ENCODE results near the gene BMP2K.
"Not testable (repeated sequence)": the region's sequence is repeated elsewhere in the genome, so short reads cannot be mapped to it uniquely, and the experiment has no call there.

Gene BMP2K

DNA sequence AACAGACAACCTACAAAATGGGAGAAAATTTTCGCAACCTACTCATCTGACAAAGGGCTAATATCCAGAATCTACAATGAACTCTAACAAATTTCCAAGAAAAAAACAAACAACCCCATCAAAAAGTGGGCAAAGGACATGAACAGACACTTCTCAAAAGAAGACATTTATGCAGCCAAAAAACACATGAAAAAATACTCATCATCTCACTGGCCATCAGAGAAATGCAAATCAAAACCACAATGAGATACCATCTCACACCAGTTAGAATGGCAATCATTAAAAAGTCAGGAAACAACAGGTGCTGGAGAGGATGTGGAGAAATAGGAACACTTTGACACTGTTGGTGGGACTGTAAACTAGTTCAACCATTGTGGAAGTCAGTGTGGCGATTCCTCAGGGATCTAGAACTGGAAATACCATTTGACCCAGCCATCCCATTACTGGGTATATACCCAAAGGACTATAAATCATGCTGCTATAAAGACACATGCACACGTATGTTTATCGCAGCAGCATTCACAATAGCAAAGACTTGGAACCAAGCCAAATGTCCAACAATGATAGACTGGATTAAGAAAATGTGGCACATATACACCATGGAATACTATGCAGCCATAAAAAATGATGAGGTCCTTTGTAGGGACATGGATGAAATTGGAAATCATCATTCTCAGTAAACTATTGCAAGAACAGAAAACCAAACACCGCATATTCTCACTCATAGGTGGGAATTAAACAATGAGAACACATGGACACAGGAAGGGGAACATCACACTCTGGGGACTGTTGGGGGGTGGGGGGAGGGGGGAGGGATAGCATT is 19.7 kb downstream of the BMP2K start:
- DNase-seq, result not testable (repeated sequence)

GRCh38 chr4:78796526-78796925 is 20.4 kb downstream of the BMP2K start:
- DNase-seq, result no peak

DNA sequence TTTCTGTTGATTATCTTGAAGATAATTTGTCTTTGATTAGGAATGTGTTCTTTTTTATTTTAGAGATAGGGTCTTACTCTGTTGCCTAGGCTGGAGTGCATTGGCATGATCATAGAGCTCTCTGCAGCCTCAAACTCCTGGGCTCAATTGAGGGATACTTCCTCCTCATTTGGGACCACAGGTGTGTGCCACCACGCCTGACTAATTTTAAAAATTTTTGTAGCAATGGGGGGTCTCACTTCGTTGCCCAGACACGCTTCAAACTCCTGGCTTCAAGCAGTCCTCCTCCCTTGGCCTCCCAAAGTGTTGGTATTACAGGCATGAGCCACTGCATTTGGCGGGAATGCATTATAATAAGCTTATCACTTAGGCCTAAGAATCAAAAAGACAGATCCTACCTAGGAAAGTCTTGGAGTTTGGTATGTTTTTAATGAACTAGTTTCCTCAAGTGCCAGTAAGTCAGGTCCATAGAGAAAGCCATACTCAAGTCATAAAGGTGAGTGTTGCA is 21.7 kb downstream of the BMP2K start:
- DNase-seq, result no peak

DNA sequence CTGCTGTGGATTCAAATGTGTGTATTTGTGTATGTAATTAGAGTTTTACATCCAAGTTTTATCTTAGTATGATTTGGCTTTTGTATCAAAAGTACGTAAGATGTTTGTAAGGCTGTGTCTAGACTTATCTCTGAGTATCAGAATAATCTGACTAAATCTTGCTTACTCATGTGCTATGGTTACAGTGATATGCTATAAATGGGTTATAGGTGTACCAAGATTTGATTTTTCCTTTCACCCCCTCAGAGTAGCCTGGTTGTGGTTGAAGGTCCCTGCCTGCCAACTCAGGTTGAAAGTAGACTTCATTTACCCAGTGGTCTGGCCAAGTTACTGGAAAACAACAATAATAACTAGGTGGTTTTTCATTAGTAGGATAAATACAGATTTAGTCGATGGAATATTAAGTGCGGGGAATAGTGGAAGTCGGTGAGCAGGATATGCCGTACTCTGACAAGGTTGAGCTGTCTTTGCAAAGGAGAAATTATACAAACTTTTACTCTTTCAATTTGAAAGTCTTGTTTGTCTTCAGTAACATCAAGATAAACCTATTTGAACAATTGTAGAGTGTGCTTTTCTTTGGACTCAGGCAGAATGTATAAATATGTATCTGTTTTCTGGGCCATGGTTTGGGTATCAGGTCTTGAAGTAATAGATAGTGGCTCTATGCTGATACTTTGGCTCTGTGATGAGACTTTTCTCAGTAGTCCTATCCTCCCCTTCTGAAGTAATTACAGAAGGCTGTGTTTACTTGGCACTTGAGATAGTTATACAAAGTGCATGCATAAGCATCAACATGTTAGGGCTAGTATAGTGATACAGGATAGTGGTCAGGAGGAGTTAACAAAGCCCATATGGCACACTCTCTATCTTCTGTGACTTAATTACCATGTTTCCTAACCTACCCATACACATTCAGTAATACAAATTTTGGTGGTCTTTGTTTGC is 23.7 kb downstream of the BMP2K start:
- no peak for DNase-seq

DNA sequence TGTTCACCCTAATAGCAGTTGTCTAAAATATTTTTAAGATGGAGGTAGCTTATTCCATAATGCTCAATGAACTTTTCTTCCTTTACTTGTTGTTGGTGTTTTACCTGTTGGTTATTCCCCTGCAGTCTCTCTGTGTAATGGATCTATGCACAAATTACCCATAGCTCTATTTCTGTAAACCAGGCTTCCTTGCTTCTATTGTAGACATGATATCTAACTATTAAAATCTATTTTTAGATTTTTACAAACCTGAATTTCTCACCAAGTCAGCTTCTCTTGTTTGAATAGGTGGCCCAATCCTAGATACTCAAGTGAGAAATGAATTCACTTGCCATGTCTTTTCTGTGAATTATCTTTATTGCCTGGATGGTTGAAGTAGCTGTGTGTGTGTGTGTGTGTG is 24.8 kb downstream of the BMP2K start:
- DNase-seq, result no peak

- DNase-seq, result no peak
Observed at GRCh38 chr4:78803983-78804382, 27.8 kb downstream of the BMP2K start.

DNA sequence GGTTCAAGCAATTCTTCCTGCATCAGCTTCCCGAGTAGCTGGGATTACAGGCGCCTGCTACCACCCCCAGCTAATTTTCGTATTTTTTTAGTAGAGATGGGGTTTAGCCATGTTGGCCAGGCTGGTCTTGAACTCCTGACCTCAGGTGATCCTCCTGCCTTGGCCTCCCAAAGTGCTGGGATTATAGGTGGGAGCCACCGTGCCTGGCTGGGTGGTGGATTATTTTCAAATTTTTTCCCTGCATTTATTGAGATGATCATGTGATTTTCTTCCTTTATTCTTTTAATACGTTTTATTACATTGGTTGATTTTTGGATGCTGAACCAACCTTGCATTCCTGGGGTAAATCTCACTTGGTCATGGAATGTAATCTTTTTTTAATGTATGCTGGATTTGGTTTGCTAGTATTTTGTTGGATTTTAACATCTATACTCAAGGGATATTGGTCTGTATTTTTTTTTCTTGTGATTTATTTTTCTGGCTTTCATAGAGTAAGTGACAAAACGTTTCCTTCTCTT is 30.9 kb downstream of the BMP2K start:
- DNase-seq, result no peak

DNA sequence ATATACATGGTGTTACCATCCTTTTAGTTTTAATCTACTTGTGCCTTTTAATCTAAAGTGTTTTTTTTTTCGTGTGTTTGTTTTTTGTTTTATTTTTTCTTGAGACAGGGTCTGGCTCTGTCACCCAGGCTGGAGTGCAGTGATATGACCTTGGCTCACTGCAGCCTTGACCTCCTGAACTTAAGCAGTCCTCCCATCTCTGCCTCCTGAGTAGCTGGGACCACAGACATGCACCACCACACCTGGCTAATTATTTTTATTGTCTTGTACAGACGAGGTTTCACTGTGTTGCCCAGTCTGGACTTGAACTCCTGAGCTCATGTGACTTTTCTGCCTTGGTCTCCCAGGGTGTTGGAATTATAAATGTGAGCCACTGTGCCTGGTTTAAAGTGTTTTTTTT is 33.1 kb downstream of the BMP2K start:
- DNase-seq, result no peak

DNA sequence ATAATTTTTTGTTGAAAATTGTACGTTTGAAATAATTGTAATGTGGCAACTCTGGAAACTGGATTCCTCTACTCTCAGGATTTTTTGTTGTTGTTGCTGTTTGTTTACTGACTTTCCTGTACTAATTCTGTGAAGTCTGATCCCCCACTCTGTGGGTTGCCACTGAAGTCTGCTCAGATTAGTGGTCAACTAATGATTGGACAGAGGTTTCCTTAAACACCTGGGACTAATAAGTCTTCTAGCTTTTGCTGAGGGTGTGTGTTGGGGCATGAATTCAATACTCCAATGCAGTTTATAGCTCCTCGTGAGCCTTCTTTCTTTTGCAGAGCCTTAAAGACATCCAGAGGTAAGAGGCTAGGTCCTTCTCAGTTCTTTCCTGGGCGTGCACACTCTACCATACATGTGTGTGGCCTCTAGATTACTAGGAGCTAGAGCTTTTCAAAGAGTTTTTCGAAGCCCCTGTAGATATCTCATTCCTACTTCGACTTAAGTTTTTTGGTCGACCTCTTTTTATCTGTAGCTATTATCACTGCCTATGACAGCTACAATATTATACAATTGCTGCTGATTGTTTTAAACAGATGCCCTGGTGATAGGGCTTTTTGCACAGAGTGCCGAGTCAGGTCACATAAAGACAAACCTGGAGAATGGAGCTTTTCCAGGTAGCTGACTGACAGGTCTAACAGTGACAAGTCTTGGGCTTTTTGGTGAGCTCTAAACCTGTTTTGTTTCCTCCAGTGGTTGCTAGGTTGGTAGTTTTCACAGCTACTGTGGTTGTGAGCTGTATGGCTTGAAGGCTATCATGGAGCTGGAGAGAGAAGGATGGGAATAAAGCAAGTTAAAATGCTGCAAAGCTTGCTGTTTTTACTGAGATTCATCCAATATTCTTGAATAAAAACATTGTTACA is 34.0 kb downstream of the BMP2K start:
- peak; percentile 56 for DNase-seq

DNA sequence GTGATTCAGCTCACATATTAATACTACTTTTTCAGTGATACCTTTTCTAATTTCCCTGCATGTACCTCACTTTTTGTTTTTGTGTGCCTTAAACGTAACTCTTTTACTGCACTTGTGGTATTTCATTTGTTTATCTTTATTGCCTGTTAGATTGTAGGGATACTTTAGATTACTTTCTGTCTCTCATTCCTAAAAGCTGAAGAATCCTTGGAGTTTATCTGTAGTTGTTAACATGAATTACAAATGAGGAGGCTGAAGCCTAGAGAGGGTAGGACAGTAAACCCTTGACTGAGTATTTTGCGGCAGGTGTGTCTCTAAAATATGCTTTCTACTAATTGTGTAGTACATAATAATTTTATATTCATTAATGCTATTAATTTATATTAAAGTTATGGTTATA is 34.9 kb downstream of the BMP2K start:
- no peak for DNase-seq

DNA sequence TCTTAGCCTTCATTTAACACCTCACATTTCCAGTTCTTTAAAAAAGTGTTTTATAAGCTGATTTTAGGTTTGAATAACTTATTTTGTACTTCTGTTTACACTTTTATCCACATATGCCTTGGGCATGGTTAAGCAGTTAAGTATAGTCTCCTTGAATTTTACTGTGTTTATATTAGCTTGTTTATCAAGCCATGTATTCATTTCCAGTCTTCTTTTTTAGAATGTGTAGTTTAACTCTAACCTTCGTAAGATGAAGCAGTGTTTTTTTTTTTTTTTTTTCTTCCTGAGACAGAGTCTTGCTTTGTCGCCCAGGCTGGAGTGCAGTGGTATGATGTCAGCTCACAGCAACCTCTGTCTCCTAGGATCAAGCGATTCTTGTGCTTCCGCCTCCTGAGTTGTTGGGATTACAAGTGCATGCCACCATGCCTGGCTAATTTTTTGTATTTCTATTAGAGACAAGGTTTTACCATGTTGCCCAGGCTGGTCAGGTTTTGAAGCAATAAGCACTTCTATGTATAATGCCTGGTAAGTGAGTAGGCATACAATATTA is 42.5 kb downstream of the BMP2K start:
- DNase-seq, result peak; percentile 62

GRCh38 chr4:78824001-78824400 is 47.9 kb downstream of the BMP2K start:
- no peak for DNase-seq

- DNase-seq, result no peak
Observed at GRCh38 chr4:78827191-78827590, 51.0 kb downstream of the BMP2K start.

DNA sequence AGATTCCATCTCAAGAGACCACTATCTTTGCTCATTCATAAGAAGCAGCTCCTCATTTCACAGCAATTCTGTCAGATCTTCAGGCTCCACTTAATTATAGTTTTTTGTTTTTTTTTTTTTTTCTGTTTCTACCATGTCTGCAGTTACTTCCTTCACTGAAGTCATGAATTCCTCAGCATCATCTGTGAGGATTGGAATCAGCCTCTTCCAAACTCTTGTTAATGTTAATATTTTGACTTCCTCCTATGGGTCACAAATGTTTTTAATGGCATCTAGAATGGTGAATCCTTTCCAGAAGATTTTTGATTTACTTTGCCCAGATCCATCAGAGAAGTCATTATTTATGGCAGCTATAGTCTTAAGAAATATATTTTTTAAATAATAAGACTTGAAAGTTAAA is 53.1 kb downstream of the BMP2K start:
- no peak for DNase-seq

GRCh38 chr4:78839676-78840075 is 63.5 kb downstream of the BMP2K start:
- not testable (repeated sequence) for DNase-seq

- DNase-seq, result not testable (repeated sequence)
Observed at GRCh38 chr4:78840286-78840685, 64.1 kb downstream of the BMP2K start.

GRCh38 chr4:78845472-78845871 is 69.3 kb downstream of the BMP2K start:
- no peak for DNase-seq

- no peak for DNase-seq
Observed at GRCh38 chr4:78846258-78846657, 70.1 kb downstream of the BMP2K start.

GRCh38 chr4:78862314-78862737 is 86.2 kb downstream of the BMP2K start:
- no peak for DNase-seq

- no peak for DNase-seq
Observed at GRCh38 chr4:78863254-78863869, 87.2 kb downstream of the BMP2K start.

DNA sequence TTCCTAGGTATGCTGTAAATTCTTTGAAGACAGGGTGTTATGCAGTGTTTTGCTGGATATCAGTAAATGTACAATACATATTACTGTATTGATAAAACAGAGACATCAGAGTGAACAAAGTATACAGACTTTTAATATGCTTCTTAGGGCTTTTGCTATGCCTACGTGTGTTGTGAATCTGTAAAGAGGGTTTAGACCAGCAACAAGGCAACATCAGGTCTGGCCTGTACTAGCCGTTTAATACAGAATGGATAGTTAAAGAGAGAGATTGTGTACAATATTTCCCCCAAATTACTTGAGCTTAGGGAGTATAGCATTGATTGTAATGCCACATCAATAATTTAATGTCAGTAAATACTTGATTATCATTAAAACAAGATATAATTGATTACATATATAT is 87.8 kb downstream of the BMP2K start:
- DNase-seq, result no peak

Measured in islet precursor cell (in vitro differentiated cells).